ENCODE results near the gene CCDC88A. TPM values are rescaled to one million over a fixed set of nuclear protein-coding genes. Genes with fewer than 3 reads are reported as not detected.

Gene CCDC88A
- total RNA-seq, 1 experiment from 2014 or later = 21.6 TPM

DNA sequence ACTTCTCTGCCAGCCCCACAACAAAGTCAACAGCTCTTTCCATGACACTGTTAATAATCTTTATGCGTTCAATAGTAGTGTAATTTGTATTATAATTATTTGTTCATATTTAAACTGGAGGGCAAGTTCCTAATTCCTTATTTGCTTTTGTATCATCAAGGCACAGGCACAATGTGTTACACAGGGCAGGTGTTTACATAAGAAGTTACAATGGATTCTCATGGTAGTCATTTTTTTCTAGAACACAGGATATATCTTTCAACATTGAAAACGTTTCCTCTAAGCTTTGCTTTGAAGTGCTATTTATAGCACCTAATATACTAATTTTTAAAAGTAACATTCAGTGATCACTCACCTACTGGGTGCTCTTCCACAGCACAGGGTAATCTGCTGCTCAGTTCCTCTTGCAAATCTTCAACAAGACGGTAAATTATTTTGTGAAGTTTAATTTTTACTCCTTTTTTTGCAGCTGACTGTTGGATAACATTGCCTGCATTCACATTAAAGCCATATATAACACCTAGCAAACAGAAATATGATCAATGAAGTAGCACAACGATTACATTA lies 179.9 kb downstream of the CCDC88A start:
- DNase-seq (no peak), ATAC-seq (no peak)
- intact Hi-C loops (cut with micrococcal nuclease) = loop anchor here (10.0 kb wide), 1 partner anchor 275 kb away; the partner anchor contains the start of gene CFAP36
- TF ChIP-seq EZH2 (IDR thresholded peaks at IDR 0.05; ENCODE audit: low read length, unreplicated experiment) (no peak), EZH2phosphoT487 (IDR thresholded peaks at IDR 0.05; ENCODE audit: borderline replicate concordance, low read length) (no peak)
- TF ChIP-seq, protein P1, sequence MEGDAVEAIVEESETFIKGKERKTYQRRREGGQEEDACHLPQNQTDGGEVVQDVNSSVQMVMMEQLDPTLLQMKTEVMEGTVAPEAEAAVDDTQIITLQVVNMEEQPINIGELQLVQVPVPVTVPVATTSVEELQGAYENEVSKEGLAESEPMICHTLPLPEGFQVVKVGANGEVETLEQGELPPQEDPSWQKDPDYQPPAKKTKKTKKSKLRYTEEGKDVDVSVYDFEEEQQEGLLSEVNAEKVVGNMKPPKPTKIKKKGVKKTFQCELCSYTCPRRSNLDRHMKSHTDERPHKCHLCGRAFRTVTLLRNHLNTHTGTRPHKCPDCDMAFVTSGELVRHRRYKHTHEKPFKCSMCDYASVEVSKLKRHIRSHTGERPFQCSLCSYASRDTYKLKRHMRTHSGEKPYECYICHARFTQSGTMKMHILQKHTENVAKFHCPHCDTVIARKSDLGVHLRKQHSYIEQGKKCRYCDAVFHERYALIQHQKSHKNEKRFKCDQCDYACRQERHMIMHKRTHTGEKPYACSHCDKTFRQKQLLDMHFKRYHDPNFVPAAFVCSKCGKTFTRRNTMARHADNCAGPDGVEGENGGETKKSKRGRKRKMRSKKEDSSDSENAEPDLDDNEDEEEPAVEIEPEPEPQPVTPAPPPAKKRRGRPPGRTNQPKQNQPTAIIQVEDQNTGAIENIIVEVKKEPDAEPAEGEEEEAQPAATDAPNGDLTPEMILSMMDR (conservative IDR thresholded peaks at IDR 0.05; ENCODE audit: low read depth, low read length) = no peak
- no peak overlapping the region for H3K4me3 ChIP-seq (ENCODE audit: low read length)
- no peaks in the 10 kb centered on the region for H3K9me2 ChIP-seq (replicated peaks; ENCODE audit: low read length)
- H3K9me3 ChIP-seq (ENCODE audit: low read length) = no peaks in the 10 kb centered on the region
- peaks cover 17% of the 10 kb centered on the region for H4K20me1 ChIP-seq (ENCODE audit: low read length)
- ChIA-PET POLR2A (ENCODE audit: unreplicated experiment) (no interaction called here), CTCF (no interaction called here)
- peaks cover 14% of the 10 kb centered on the region for H3K79me2 ChIP-seq (ENCODE audit: low read length)
- peaks cover 5% of the 10 kb centered on the region for H3K4me1 ChIP-seq (ENCODE audit: insufficient read depth, low read length)
- no peak overlapping the region for H3K9ac ChIP-seq (ENCODE audit: low read length)
- H3K27me3 ChIP-seq (ENCODE audit: low read length) = no peaks in the 10 kb centered on the region
- H2AFZ ChIP-seq (ENCODE audit: low read length) = no peak overlapping the region
- peaks cover 11% of the 10 kb centered on the region for H3F3A ChIP-seq (ENCODE audit: low read length, unreplicated experiment)
- BruUV-seq (replicated peaks) = no TSS peak
- peaks cover 52% of the 10 kb centered on the region for H3K36me3 ChIP-seq (ENCODE audit: low read depth, low read length)
- no peak overlapping the region for H3K27ac ChIP-seq (ENCODE audit: low read length)
- H3K4me2 ChIP-seq (ENCODE audit: low read length) = no peak overlapping the region

Other genes with a start within 250 kb of the CCDC88A start
- gene CLHC1, start 187.6 kb downstream of the CCDC88A start, total RNA-seq (2014; rRNA removed) = 1.8 and 3.9 TPM in 2 replicates
- gene RPS27A, start 187.2 kb downstream of the CCDC88A start, total RNA-seq (2014; rRNA removed) = 1,096 and 1,330 TPM in 2 replicates
- gene MTIF2, start 150.6 kb downstream of the CCDC88A start, total RNA-seq (2014; rRNA removed) = 46.5 and 49.6 TPM in 2 replicates
- 12.7 and 16.9 TPM in 2 replicates for gene CFAP36, start 99.9 kb upstream of the CCDC88A start, total RNA-seq (2014; rRNA removed)
- gene PPP4R3B, start 197.8 kb upstream of the CCDC88A start, total RNA-seq (2014; rRNA removed) = 38.4 and 50.7 TPM in 2 replicates